ENCODE results near the gene XRCC3.

GRCh38 chr14:103712633-103713247 is 2.5 kb downstream of the XRCC3 start:
- TF ChIP-seq CTCF (conservative IDR thresholded peaks at IDR 0.05; ENCODE audit: low read depth, low read length) = no peak
- TF ChIP-seq EZH2 (IDR thresholded peaks at IDR 0.05; ENCODE audit: low read length, unreplicated experiment) = no peak
